ENCODE measurements around the gene AKAP14.

AKAP14 gene

DNA sequence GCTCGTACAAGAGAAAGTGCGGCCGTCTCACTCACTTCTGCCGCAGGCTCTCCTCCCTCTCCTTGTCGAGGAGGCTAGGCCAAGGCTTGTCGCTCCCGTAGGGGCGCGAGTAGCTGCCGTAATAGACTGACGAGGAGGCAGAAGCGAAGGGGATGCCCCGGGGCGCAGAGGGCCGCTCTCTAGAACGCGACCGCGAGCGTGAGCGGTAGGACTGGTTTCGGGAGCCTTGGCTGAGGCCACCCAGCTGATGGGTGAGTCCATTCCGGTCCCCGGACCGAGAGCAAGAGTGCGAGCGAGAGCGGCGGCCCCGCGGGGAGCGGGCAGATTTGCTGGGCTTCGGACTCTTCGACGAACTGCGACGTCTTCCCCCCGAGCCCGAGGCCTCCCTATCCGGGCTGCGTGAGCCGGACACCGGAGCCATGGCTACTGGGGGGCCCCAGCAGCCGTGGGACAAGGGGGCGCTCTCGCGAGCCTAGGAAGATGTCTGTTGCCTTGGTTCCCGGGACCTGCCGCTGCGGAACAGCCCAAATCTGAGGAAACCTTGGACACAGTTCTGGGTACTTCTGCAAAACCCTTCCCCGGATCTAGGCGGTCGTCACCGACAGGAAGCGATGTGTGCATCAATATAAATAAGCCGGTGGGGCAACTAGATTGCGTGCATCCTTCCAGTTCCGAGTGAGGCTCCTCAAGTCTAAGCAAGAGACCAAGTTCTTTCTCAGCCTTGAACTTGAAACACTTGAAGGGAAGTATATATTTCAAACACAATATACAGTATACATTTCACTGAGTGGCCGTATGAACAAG is 47.7 kb downstream of the AKAP14 start, which contains the start of gene NKAP:
TSS of gene NKAP (minus strand) at position 567 of the 804 bp plus-strand sequence. CDS start at position 421, 146 bp downstream.
- Histone ChIP-seq H3K9ac (ENCODE audit: low read length) (peak within 1 kb of the TSS; percentile 81), H3K27me3 (replicated peaks; ENCODE audit: insufficient read depth, low read length) (no peaks in the 10 kb centered on the region), H3K36me3 (replicated peaks; ENCODE audit: insufficient read depth, low read length) (no peaks in the 10 kb centered on the region), H3K27ac (ENCODE audit: low read length) (peak within 1 kb of the TSS; percentile 83), H3K4me1 (ENCODE audit: low read length) (no peaks in the 10 kb centered on the region), H3K9me2 (replicated peaks; ENCODE audit: insufficient read depth, low read length) (no peaks in the 10 kb centered on the region), H2AFZ (ENCODE audit: low read length) (peak within 1 kb of the TSS; percentile 90), H3K9me3 (replicated peaks; ENCODE audit: insufficient read depth, low read length) (no peaks in the 10 kb centered on the region), H3F3A (ENCODE audit: insufficient read depth, low read length) (peaks cover 14% of the 10 kb centered on the region), H3K4me3 (ENCODE audit: low read length) (peak within 1 kb of the TSS; percentile 77), H3K79me2 (ENCODE audit: low read length) (peaks cover 18% of the 10 kb centered on the region), H4K20me1 (ENCODE audit: insufficient read depth, low read length) (no peaks in the 10 kb centered on the region), H3K4me2 (ENCODE audit: low read depth, low read length) (peak within 1 kb of the TSS; percentile 68)
- TF ChIP-seq EZH2 (optimal IDR thresholded peaks at IDR 0.05; ENCODE audit: low read depth, low read length) (no peak), EZH2phosphoT487 (IDR thresholded peaks at IDR 0.05; ENCODE audit: low read length) (no peak)
- TF ChIP-seq, protein P1, sequence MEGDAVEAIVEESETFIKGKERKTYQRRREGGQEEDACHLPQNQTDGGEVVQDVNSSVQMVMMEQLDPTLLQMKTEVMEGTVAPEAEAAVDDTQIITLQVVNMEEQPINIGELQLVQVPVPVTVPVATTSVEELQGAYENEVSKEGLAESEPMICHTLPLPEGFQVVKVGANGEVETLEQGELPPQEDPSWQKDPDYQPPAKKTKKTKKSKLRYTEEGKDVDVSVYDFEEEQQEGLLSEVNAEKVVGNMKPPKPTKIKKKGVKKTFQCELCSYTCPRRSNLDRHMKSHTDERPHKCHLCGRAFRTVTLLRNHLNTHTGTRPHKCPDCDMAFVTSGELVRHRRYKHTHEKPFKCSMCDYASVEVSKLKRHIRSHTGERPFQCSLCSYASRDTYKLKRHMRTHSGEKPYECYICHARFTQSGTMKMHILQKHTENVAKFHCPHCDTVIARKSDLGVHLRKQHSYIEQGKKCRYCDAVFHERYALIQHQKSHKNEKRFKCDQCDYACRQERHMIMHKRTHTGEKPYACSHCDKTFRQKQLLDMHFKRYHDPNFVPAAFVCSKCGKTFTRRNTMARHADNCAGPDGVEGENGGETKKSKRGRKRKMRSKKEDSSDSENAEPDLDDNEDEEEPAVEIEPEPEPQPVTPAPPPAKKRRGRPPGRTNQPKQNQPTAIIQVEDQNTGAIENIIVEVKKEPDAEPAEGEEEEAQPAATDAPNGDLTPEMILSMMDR (IDR thresholded peaks at IDR 0.05; ENCODE audit: low read length), result no peak
- peak; percentile 91 for DNase-seq

DNA sequence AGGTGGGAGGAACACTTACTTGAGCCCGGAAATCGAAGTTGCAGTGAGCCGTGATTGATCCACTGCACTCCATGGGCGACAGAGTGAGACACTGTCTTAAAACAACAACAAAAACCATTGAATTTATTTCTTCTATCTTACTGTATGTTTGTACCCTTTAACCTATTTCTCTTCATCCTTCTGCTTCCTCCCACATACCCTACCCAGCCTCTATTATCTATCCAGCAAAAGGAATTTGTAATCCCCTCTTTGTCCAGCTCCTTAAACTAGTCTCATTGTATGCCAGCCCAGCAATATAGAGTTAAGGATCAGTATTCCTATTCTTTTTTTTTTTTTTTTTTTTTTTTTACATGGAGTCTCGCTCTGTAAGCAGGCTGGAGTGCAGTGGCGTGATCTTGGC is 49.8 kb downstream of the AKAP14 start:
- H3K36me3 ChIP-seq (replicated peaks; ENCODE audit: insufficient read depth, low read length), result no peaks in the 10 kb centered on the region
- no peaks in the 10 kb centered on the region for H4K20me1 ChIP-seq (ENCODE audit: insufficient read depth, low read length)
- no peak overlapping the region for H3K4me3 ChIP-seq (ENCODE audit: low read length)
- H3K9me2 ChIP-seq (replicated peaks; ENCODE audit: insufficient read depth, low read length), result no peaks in the 10 kb centered on the region
- DNase-seq, result no peak
- no peak for TF ChIP-seq EZH2phosphoT487 (IDR thresholded peaks at IDR 0.05; ENCODE audit: low read length)
- TF ChIP-seq, protein P1 (IDR thresholded peaks at IDR 0.05; ENCODE audit: low read length), result no peak
- no peak for TF ChIP-seq EZH2 (optimal IDR thresholded peaks at IDR 0.05; ENCODE audit: low read depth, low read length)
- no peak overlapping the region for H3K27ac ChIP-seq (ENCODE audit: low read length)
- H3K79me2 ChIP-seq (ENCODE audit: low read length), result peaks cover 18% of the 10 kb centered on the region
- H3K4me2 ChIP-seq (ENCODE audit: low read depth, low read length), result no peak overlapping the region
- H3K4me1 ChIP-seq (ENCODE audit: low read length), result no peaks in the 10 kb centered on the region
- H2AFZ ChIP-seq (ENCODE audit: low read length), result no peak overlapping the region
- no peak overlapping the region for H3K9ac ChIP-seq (ENCODE audit: low read length)
- peaks cover 14% of the 10 kb centered on the region for H3F3A ChIP-seq (ENCODE audit: insufficient read depth, low read length)
- no peaks in the 10 kb centered on the region for H3K27me3 ChIP-seq (replicated peaks; ENCODE audit: insufficient read depth, low read length)
- no peaks in the 10 kb centered on the region for H3K9me3 ChIP-seq (replicated peaks; ENCODE audit: insufficient read depth, low read length)

DNA sequence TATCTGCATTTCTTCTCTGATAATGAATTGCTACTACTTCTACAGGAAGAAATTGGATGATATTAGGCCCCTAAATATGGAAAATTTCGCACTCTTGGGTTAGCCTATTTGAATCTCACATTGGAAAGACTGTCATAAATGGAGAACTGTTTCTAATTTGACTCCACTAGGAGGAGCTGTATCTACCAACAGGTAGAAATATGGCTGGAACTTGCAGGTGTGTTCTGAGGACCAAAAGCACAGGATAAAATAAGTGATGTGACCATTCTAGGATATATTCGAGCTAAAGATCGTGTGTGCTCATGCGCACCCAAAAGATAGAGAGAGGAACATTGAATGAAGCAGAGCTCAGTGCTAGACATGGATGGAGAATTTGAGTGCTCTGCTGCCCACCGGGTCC is 52.7 kb downstream of the AKAP14 start:
- DNase-seq, result peak; percentile 18
- Histone ChIP-seq H3K27ac (ENCODE audit: low read length) (no peak overlapping the region), H2AFZ (ENCODE audit: low read length) (no peak overlapping the region), H4K20me1 (ENCODE audit: insufficient read depth, low read length) (no peaks in the 10 kb centered on the region), H3K9me2 (replicated peaks; ENCODE audit: insufficient read depth, low read length) (no peaks in the 10 kb centered on the region), H3K9ac (ENCODE audit: low read length) (no peak overlapping the region), H3F3A (ENCODE audit: insufficient read depth, low read length) (peaks cover 2% of the 10 kb centered on the region; the same call in 1 of the 2 replicates), H3K4me2 (ENCODE audit: low read depth, low read length) (no peak overlapping the region), H3K27me3 (replicated peaks; ENCODE audit: insufficient read depth, low read length) (no peaks in the 10 kb centered on the region), H3K79me2 (ENCODE audit: low read length) (no peaks in the 10 kb centered on the region), H3K4me3 (ENCODE audit: low read length) (no peak overlapping the region), H3K4me1 (ENCODE audit: low read length) (no peaks in the 10 kb centered on the region), H3K36me3 (replicated peaks; ENCODE audit: insufficient read depth, low read length) (no peaks in the 10 kb centered on the region), H3K9me3 (replicated peaks; ENCODE audit: insufficient read depth, low read length) (no peaks in the 10 kb centered on the region)
- TF ChIP-seq, protein P1 (IDR thresholded peaks at IDR 0.05; ENCODE audit: low read length), result peak; percentile 45
- no peak for TF ChIP-seq EZH2 (optimal IDR thresholded peaks at IDR 0.05; ENCODE audit: low read depth, low read length)
